ENCODE results near the gene ITGA11.

The ITGA11 gene

DNA sequence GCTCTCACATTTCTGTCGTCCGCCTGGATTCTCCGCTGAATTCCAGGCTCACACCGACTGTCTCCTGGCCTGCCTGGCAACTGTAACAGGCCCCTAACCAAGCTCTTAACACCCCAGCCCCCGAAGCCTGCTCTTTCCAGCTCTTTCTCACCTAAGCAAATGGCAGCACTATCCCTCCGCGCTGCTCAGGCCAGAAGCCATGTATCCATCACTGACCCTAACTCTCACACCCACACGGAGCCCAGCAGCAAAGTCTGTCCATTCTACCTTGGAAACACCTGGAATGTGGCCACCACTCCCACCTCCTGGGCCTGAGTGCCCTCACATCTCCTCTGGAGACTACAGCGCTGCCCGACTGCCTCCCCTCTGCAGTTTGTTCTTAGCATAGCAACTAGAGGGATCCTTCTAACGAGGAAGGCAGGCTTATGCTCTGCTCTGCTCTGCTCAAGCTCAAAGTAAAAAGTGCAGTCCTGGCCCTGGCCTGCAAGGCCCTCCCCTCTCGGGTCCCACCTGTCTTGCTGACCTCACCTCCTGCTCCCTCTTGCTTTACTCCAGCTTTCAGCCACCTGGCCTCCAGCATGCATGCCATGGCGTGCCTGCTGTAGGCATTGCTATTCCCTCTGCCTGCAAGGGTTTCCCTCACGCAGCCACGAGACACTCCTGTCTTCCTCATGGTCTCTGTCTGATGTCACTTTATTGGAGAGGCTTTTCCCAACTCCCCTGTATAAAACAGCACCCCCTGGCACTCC is 127.2 kb downstream of the ITGA11 start:
- no peak for DNase-seq

DNA sequence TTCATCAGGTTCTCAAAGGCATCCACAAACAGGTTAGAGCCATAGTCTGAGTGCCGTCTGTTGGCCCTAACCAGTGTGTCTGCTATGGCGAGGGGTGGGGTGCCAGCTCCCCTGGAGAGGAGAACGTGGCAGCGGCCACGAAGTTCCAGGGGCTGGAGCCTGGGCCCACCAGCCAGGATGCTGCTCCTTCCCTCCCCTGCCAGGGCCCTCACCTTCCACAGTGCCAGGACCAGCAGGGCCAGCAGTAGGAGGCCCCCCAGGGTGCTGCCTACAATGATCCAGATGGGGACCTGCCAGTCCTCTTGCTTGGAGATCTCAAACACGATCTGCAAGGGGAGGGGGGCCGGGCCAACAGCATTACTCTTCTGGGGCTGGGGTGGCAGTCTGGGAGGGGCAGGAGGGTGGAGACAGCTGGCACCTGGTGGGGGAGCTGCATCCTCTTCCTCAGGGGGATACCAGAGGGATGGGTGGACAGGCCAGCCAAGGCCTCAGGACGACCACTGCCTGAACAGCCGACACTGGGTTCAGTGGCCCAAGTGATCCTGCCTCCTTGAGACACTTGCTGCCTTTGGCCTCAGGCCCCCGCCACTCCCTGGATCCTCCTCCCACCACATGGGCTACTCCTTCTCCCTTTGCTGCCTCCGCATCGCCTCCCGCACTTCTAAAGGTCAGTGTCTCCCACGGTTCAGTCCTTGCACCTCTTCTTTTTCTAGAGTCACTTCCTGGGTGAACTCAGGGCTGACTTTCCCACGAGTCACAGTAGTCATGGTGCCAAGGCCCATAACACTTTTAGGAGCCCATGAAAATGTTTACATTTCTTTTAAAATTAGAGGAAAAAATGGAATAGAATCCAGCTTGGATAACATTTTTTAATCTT is 128.2 kb downstream of the ITGA11 start:
- no peak for DNase-seq

DNA sequence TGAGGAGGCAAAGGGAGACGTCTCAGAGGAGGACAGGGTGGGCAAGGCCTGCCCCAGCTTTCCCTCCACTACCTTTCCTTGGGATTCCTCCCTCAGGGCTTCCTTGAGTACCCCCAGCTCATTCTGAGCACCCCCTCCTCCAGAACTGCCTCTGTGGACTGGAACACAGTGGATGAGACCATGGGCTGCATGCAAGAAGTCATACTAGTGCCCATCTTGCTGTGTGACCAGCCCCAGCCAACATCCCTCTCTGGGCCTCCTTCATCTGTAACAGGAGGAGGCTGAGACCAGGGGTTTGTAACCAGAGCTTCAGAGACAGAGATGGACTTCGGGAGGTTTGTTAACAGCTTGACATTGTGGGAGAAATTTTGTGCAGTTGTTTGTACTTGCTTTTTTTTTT is 128.8 kb downstream of the ITGA11 start:
- DNase-seq: no peak

DNA sequence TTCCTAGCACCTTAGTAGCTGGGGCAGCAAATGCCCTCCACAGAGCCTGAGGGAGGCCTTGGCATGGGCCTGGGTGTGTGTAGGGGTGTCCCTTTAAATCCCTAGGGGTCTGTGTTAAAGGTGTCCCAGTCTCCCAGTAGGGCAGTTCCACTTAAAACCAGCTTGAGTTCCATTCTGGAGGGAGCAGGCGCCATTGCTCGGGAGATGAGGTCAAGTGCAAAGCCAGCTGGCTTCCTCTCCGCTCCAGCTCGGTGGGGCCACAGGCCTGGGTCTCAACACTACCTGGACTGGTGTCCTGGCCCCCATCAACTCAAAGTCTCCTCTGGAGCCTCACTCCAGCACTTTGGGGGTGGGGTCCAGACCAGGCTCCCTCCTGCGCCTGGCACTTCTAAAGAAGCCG is 129.2 kb downstream of the ITGA11 start:
- no peak for DNase-seq

DNA sequence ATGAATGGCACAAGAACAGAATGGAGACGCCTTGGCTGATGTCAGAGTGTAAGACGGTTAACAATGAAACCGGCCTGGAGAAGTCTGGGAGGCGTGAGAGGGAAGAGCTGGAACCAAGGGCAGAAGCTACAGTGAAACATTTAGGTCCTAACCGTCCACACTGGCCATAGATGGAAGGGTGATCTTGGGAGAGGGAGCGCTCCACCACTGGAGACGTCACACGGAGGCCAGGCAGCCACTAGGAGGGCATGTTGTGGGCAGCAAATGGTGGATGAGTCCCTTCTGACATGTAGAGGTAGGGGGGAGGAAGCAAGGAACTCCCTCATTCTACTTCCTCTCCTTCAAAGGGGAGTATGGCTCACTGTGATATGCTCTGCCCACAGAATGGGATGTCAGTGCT is 130.7 kb downstream of the ITGA11 start:
- DNase-seq: no peak

DNA sequence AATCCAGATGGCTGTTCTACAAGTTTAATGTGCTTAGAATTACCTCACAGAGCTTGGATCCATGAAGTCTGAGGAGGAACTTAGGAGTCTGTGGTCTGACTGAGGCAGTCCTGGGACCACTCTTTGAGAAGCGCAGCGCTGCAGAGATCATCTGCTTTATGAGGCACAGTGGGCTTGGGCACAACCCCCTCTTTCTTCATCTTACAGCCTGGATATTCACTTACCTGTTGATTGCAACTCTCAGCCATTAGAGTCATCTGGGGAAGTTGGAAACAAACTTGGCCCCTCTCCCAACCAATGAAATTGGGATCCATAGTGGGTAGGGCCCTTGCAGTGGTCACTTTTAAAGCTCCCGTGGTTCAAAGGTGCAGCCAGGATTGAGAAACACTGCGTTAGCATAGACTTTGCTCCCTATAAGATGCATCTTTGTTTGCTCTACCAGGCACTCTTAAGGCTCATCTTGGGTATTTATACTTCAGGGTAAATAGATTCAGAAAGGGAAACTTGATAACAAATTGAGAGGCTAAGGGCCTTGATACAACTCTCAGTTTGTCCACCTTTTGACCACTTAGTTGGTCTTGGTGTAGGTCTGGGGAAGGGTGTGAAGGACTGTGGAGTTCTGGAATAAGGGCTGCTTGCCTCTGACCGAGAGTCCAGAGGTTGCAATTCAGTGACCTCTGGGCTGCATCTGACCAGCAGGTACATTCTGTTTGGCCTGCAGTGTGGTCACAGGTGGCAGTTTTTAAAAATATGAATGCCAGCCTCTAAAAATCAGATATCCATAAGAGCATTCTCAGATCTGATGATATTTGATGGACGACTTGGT is 131.6 kb downstream of the ITGA11 start:
- DNase-seq: no peak

DNA sequence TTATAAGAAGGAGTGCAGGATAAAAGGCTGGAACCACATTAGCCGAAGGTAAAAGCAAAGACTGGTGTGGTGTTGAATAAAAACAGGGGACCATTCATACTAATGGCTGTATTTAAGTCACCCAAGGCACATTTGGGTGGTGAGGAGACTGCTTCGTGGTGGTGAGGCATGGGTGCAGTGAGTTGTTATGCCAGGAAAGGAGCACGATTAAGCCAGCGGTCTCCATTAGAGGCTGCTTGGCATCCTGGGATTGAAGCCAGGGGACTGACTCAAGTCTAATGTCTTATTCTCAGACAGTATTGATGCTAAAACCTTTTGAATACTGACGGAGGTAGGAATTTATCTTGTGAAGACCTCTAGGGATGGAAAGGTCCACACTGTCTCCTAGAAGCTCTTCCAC is 132.5 kb downstream of the ITGA11 start:
- no peak for DNase-seq

DNA sequence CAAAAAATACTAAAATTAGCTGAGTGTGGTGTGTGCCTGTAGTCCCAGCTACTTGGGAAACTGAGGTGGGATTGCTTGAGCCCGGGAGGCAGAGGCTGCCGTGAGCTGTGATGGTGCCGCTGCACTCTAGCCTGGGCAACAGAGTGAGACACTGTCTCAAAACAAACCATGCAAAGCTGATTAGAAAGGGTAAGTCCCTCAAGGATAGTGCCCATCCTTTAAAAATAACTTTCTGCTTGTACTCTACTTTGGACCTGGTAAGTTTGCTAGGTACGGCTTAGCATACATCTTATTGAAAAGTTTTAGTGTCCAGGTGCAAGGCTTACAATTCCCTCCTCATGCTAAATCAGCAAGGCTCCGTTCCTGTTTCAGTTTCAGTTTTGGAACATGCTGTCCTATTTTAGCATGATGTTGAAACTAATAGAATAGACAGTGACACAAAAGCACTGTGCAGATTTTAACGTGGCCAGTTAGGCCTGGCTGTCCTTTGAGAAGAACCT is 133.0 kb downstream of the ITGA11 start:
- no peak for DNase-seq

DNA sequence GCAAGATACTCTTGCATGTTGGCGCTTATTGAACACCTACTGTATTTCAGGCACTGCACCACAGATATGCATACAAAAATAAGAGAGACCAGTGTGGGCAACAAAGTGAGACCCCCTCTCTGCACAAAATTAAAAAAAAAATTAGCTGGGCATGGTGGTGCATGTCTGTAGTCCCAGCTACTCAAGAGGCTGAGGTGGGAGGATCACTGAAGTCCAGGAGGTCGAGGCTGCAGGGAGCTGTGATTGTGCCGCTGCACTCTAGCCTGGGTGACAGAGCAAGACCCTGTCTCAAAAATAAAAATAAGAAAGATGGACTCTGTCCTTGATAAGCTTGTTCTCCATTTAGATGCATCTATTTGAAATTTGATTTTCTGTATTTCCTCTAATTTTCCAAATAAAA is 133.6 kb downstream of the ITGA11 start:
- no peak for DNase-seq

DNA sequence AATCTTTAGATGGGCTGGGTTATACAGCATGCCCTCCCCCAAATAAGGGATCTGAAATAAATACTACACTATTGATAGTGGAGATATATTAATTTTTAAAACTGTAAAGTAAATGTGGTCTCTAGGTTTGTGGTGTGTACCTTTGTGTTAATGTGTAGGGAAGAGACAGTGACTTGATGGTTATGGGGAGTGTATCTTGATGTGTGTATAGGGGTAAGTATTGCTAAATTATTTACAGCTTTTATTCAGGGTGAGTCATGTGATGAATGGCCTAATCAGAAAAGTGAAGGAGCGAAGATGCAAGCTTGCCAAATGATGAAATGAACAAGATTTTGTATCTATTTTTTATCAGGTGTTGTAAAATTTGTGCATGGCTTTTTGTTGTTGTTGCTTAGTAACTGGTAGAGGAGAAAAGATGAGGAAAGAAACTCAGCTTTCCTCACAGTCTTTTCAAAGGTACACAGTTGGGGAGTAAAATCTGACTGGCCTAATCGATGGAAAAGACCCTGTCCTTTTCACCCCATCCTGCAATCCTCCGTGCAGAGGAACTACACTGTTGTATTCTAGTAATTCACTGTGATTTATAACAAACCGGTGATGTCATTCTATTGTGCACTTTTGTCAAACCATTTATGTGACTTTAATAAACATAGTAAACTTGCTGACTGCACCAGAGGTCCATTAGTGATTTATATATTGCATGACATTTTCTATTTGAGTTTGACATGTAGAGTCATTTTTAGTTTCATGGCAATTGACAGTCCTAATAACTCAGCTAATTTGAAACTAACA is 136.8 kb downstream of the ITGA11 start:
- DNase-seq: no peak

DNA sequence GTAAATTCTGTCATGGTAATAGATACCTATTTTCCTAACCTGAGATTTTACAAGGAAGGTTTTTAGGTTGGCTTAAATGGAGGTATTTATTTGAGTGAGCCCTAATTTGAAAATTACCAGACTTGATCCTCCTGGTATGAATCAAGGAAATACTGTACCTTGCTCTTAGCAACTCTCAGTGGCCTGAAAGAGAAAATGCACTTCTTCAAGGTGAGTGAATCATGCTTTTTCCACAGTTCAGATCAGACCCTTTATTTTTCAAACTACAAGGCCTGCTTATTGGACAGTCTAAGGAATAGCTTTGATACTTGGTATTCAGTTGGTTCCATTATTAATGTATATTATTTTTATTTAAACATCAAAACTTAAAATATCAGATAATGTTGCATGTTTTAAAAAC is 139.0 kb downstream of the ITGA11 start:
- no peak for DNase-seq

DNA sequence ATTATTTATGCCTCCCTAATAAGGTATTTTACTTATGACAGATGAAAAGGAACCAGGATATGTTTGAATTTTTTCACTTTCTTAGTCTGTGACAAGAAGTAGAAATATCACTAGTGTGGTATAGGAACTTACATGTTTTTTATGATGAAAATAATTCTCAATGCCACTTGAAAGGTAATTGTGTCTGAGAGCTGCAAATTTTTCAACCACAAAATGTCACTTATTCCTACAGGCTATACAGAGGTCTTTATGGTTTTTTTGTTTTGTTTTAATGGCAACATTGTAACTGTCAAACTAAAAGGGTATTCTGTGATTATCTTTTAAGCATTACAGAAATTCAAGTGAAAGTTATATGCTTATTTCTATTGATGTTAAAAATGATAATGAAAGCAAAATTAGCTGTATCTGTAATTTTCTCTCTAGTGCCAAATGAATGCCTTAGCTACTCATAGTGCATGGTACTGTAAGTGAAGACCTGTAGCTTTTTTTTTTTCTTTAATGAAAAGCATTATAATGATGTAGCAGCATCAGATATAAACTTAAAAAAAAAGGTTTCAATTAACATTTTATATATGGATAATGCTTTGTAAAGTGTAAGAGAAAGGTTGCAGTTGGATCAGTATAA is 139.7 kb downstream of the ITGA11 start:
- no peak for DNase-seq

DNA sequence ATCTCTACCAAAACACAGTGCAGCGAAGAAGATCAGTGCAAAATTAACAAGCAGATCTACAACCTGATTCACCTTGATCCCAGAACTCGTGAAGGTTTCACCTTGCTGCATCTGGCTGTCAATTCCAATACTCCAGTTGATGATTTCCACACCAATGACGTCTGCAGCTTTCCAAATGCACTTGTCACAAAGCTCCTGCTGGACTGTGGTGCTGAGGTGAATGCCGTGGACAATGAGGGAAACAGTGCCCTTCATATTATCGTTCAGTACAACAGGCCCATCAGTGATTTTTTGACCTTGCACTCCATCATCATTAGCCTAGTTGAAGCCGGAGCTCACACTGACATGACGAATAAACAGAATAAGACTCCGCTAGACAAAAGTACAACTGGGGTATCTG is 141.2 kb downstream of the ITGA11 start:
- DNase-seq: no peak

DNA sequence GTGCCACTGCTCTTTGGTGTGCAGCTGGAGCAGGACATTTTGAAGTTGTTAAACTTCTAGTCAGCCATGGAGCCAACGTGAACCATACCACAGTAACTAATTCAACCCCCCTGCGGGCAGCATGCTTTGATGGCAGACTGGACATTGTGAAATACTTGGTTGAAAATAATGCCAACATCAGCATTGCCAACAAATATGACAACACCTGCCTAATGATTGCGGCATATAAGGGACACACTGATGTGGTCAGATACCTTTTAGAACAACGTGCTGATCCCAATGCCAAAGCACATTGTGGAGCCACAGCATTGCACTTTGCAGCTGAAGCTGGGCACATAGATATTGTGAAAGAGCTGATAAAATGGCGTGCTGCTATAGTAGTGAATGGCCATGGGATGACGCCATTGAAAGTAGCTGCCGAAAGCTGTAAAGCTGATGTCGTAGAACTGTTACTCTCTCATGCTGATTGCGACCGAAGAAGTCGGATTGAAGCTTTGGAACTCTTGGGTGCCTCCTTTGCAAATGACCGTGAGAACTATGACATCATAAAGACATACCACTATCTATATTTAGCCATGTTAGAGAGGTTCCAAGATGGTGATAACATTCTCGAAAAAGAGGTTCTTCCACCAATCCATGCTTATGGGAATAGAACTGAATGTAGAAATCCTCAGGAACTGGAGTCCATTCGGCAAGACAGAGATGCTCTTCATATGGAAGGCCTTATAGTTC is 142.2 kb downstream of the ITGA11 start:
- no peak for DNase-seq

DNA sequence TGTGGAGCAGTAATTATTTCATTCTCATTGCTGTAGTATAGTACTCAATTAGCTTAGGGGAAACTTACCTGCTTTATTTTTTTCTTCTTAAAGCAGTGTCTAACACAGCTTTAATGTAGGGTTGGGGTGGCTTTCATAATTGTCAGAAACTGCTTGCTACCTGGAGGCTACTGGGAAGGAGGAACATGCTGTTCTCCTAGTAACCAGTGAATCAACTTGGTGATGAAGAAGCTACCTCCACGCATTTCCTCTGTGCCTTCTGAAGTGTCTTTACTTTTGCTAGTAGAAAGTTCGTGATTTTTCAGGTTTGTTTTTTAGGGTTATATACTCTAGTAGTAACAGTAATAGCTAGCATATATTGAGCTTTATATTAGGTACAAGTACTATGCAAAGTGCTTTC is 142.9 kb downstream of the ITGA11 start:
- no peak for DNase-seq

DNA sequence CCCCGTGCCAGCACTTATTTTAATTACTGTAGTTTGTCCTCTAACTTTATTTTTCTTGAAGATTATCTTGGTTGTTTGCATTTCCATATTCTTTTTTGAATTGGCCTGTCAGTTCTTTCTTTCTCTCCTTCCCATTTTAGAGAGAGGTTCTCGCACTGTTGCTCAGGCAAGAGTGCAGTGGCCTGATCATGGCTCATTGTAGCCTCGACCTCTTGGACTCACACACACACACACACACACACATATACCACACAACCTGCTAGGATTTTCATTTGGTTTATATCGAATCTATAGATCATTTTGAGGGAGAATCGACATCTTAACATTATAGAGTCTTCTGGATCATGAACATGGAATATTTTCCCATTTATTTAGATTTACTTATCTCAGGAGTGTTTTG is 145.7 kb downstream of the ITGA11 start:
- DNase-seq: no peak

DNA sequence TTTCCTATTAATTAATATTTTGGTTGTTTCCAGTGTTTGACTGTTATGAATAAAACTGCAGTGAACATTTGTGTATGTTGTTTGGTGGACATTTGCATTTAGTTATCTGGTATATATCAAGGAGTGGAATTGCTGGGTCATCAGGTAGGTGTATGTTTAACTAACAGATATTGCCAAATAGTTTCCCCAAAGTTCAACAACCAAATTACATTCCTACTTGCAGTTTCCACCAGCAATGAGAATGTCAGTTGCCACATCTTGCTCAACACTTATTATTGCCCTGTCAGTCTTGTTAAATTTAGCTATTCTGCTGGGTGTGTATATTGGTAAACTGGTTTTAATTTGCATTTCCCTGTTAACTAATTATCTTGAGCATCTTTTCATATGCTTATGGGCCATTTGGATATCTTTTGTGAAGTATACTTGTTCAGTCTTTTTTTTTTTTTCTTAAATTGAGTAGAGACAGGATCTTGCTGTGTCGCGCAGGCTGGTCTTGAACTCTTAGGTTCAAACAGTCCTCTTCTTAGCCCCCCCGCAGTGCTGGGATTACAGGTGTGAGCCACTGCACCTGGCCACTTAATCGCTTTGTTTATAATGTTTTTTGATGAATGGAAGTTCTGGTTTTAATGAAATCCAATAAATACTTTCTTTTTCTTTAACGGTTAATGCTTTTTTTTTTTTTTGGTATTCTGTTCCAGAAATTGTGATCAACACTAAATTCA is 146.5 kb downstream of the ITGA11 start:
- DNase-seq: no peak

DNA sequence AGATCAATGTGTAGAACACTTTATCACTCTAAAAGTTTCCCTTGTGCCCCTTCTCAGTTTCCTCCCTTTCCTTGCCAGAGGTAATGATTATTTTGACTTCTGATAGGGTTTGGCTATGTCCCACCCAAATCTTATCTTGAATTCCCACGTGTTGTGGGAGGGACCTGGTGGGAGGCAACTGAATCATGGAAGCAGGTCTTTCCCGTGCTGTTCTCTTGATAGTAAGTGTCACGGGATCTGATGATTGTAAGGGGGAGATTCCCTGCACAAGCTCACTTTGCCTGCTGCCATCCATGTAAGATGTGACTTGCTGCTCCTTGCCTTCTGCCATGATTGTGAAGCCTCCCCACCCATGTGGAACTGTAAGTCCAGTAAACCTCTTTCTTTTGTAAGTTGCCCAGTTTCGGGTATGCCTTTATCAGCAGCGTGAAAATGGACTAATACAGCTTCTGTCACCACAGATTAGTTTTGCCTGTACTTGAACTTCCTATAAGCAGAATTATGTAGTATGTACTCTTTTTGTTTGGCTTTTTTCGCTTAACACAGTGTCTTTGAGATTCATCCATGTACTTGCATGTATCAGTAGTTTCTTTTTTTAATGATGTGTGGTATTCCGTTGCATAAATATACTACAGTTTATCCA is 147.2 kb downstream of the ITGA11 start:
- DNase-seq: no peak

DNA sequence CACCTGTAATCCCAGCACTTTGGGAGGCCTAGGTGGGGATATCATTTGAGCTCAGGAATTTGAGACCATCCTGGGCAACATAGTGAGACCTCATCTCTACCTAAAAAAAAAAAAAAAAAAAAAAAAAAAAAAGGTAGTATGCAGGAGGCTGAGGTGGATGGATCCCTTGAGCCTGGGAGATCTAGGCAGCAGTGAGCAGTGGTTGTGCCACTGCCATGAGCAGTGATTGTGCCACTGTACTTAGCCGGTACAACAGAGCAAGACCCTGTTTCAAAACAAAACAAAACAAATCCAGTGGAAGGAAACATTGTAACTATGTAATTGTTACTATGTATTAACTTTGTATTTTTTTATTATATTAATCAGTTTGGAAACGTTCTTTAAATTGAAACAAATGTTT is 148.6 kb downstream of the ITGA11 start:
- DNase-seq: no peak

DNA sequence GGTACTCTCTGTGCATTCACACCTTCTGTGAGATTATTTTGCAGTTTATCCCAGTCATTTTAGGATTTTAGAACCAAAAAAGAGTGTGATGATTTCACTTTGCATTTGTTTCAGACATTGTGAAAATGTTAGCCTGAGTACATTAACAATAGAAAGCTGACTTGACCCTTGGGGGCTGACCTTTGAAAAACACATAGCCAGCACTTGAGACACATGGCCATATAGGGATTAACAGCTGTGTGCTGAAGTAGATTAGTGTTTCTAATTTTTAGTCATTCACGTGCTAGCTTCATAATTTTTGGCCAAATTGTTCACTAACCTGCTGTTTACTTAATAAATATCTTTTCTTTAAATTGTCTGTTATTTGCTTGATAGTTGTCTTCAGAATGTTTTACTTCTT is 151.0 kb downstream of the ITGA11 start:
- no peak for DNase-seq
